HG03159 (cell line): ENCODE results near the gene CREB3L2.
"Not testable (repeated sequence)": the region's sequence is repeated elsewhere in the genome, so short reads cannot be mapped to it uniquely, and the experiment has no call there.

Experiments
- ATAC-seq: cut with Tn5 transposase; IDR thresholded peaks from one replicate; pipeline ENCODE4 v1.9.1; 2021; ENCODE audit warnings: mild to moderate bottlenecking, moderate library complexity; ENCODE audit not compliant: unreplicated experiment

Gene CREB3L2

DNA sequence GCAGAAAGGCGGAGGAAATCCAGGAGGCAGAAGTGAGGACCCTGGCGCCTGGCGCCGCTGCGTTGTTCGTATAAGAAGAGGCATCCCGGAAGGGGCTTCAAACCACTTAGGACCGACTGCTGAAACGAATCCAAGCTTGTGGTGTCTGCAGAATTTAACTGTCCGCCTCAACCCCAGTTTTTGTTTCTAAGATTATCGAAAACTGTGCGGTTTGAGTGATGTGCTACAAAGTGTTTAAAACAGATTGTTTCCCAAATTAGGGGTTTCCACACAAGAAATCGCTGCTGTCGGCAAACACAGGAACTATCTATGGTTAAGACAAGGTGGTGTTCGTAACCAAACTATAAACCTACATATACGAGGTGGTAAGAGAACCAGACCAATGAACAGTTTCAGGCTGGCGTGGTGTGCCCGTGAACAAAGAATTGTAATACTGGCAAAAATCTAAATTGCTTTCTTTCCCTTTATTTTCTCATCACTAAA, 154.3 kb downstream of the CREB3L2 start:
- no peak for ATAC-seq

GRCh38 chr7:137846827-137847567, 154.9 kb downstream of the CREB3L2 start, which contains the start of gene DGKI:
Gene DGKI, minus strand, starts transcription at chr7:137846974.
- no peak for ATAC-seq

DNA sequence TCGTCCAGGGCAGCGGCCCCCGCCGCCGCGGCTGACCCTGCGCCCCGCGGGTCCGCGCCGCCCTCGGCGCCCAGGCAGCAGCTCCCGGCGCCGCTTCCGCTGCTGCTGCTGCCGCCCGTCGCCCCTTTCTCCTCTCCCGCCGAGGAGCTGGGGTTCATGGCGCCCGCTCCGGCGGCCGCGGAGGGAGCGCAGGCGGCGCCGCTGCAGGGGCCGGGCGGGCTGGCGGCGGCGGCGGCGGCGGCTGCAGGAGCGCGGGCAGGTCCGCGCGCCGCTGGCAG, 155.4 kb downstream of the CREB3L2 start:
- ATAC-seq = no peak

GRCh38 chr7:137844677-137845425, 157.0 kb downstream of the CREB3L2 start:
- ATAC-seq = no peak

DNA sequence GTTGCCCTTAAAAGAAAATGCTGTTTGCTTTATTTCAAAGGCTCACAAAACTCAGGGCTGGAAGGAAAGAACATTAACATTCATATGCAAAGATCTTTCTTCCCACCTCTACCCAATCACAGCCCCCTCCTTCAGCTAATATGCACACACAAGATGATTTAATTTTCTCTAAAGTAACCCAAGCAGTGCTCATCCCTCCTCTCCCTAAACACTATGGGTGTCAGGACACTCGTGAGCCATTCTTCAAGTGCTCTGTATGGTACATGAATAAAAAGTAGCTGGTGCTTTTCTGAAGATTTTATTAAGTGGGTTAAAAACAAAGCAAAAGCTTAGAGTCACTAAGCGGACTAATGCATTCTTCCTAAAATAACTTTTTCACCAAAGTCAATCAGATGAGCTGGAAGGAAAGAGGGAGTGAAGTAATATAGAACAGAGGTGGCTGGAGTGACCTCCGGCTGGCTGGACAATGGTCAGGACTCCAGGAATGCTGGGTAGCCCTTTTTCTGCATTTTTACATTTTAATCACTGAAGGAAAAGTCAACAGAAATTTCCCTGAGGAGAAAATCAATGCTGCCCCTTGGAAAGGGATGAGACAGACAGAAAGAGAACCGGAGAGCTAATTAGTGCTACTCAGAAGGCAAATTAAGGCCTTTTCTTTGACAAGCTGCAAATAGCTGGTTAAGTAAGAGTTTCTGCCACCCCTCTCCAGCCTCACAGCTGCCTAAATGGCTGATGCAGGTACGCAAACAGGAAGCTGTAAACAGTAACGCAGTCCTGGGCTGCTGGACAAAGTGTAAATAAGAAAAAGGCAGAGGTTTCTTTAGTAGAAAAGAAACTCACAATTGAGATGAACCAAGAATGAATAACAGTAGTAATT, 161.7 kb downstream of the CREB3L2 start:
- no peak for ATAC-seq

DNA sequence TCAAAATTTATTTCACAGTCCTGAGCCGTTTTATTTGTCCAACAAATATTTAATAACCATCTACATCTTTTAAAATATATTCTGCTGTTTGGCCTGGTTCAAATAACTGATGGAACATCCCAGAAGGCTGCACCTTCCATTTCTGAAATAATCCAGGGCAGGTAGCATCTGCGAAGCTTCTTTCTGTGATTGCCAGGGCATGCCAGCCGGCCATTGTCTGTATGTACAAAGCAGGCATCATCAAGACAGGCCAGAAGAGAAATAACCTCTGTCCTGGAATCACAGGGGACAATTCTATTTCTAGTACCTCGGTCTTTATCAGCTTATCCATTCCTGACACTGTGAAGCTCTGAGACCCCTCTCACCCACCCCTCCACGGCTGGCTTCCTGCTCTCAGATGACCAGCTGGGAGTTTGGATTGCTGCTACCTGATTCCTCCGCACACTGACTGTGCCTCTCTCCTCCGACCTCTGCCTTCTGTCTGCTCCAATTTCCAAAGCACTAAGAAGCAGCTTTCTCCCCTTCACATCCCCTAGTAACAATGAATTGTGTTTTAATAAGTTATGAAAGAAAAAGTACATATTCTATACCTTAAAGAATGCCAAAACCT, 163.1 kb downstream of the CREB3L2 start:
- ATAC-seq = no peak

DNA sequence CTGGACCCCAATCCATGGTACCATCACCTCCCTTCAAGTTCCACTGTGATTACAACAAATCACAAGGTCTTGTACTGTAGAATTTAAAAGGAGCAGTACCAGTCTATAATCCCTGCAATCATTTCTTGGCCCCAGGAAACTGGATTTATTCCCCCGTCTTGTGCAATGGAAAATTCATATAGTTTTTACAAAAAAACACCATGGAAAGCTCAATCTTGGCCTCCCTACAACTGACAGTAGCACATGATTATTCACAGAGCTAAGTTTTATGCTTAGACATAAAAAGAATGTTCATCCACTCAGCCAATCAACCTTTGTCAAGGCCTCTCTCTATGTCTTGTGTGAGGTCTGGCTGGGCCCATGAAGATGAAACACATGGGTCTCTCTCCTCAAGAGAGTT, 165.3 kb downstream of the CREB3L2 start:
- ATAC-seq = no peak

DNA sequence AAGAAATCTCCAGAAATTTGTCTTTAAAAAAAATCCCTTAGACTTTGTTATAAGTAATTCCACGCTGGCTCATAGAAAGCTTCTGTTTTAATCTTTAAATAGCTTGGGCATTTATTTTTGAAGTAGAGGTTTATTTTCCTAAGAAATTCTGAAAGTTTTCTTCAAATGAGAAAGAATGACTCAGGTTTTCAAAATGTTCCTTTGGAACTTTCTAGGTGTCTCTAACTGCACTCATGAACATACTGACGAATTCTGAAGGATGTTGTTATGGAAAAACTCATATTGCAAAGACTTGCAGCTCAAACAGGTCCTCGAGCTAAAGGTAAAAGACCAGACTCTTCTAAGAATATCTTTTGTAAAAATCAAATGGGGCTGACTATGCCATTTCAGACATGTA, 165.8 kb downstream of the CREB3L2 start:
- ATAC-seq = no peak

GRCh38 chr7:137835486-137836112, 166.3 kb downstream of the CREB3L2 start:
- no peak for ATAC-seq

DNA sequence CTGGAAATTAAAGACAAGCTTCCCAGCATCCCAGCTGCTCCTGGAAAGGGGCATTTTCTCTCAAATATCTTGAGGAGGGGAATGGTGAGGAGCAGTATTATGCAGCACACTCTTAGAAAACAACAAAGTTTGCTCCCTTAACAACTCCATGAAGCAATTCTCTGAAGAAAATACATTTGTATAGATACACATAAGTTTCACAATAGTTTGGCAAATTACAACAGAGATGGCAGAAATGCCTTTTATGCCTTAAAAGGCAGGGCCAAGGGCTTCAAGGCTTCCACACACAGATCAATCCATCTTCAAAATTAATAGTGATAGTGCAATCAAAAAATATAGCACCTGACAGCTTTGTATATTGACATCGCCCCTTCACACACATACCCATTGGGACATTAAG, 167.3 kb downstream of the CREB3L2 start:
- no peak for ATAC-seq

GRCh38 chr7:137832990-137833389, 168.9 kb downstream of the CREB3L2 start:
- not testable (repeated sequence) for ATAC-seq

DNA sequence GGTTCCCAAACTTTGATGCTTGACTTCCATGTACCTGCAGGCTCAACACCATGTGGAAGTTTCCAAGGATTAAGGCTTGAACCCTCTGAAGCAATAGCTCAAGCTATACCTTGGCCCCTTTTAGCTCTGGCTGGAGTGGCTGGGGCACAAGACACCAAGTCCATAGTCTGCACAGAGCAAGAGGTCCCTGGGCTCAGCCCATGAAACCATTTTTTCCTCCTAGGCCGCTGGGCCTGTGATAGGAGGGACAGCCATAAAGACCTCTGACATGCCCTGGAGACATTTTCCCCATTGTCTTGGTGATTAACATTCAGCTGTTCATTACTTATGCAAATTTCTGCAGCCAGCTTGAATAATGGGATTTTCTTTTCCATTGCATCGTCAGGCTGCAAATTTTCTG, 169.5 kb downstream of the CREB3L2 start:
- ATAC-seq = no peak

DNA sequence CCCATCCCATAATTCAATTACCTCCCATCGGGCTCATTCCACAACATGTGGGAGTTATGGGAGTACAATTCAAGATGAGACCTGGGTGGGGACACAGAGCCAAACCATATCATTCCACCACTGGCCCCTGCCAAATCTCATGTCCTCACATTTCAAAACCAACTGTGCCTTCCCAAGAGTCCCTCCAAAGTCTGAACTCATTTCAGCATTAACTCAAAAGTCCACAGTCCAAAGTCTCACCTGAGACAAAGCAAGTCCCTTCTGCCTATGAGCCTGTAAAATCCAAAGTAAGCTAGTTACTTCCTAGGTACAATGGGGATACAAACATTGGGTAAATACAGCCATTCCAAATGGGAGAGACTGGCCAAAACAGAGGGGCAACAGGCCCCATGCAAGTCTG, 170.3 kb downstream of the CREB3L2 start:
- not testable (repeated sequence) for ATAC-seq

DNA sequence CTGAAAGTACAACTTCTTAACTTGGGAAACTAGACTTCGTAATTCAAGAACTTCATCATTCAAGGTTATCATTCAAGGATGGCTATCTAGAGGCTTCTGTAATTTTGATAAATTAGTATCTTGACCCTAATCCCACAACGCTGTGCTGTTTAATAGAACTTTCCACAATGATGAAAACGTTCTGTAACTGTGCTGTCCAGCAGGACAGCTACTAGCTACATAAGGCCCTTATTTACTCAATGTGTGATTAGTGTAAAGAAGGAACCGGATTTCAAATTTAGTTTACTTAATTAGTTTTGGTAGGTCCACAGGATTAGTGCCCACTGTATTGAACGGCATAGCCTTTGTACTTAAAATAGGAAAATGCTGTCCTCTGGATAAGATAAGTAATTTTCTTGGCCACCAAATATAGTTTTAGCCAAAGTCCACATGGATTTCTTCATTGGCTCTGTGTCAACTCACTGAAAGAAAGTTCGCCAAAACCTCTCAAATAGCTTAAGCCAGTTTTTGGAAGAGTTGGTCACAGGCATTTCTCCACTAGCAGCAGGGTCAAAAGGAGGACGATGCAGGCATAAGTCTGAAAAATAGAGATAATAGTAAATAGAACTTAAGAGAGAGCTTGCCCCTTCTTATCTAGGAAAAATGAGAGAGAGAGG, 172.4 kb downstream of the CREB3L2 start:
- ATAC-seq = no peak

DNA sequence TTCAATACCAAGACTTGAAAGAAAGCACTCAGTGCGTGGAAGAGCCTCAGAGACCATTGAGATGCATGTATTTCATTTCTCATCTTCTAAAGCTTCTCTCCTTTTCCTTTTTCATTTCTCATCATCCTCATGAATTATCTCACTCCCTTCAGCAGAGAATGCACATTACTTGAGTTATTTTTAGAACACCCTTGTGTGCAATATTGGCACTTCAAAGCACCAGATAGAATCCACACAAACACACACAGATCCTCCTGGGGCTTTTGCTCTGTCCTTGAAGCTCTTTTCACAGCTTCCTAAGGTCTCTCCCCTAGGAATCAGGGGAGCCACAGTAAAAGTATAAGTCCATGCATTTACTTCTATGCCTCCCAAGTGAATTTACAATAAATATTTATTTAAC, 173.4 kb downstream of the CREB3L2 start:
- no peak for ATAC-seq

- no peak for ATAC-seq
These were observed 176.4 kb downstream of the CREB3L2 start for GRCh38 chr7:137825489-137825888.
